ENCODE results near the gene TMEM63B. TPM values are rescaled to one million over a fixed set of nuclear protein-coding genes. Genes with fewer than 3 reads are reported as not detected.

The TMEM63B gene
- total RNA-seq, 1 donor from 2014 or later = 51.2 TPM

DNA sequence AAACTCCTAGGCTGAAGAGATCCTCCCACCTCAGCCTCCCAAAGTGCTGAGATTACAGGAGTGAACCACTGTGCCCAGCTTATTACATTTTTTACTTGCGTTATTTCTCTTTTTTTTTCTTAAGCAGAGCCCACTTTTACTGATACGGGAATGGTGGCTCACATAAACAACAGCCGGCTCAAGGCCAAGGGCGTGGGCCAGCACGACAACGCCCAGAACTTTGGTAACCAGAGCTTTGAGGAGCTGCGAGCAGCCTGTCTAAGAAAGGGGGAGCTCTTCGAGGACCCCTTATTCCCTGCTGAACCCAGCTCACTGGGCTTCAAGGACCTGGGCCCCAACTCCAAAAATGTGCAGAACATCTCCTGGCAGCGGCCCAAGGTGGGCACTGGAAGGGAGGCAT, 41.8 kb downstream of the TMEM63B start:
- no peak for DNase-seq (ENCODE audit: low read depth, low spot score)
- peaks cover 20% of the 10 kb centered on the region for H3K4me1 Mint-ChIP-seq
- no peak overlapping the region for H3K4me3 Mint-ChIP-seq
- H3K27me3 Mint-ChIP-seq (ENCODE audit: low read depth) = peaks cover 17% of the 10 kb centered on the region
- H3K27ac Mint-ChIP-seq (ENCODE audit: unreplicated experiment) = no peak overlapping the region
- H3K9me3 Mint-ChIP-seq = no peaks in the 10 kb centered on the region
- TF ChIP-seq, protein P1, sequence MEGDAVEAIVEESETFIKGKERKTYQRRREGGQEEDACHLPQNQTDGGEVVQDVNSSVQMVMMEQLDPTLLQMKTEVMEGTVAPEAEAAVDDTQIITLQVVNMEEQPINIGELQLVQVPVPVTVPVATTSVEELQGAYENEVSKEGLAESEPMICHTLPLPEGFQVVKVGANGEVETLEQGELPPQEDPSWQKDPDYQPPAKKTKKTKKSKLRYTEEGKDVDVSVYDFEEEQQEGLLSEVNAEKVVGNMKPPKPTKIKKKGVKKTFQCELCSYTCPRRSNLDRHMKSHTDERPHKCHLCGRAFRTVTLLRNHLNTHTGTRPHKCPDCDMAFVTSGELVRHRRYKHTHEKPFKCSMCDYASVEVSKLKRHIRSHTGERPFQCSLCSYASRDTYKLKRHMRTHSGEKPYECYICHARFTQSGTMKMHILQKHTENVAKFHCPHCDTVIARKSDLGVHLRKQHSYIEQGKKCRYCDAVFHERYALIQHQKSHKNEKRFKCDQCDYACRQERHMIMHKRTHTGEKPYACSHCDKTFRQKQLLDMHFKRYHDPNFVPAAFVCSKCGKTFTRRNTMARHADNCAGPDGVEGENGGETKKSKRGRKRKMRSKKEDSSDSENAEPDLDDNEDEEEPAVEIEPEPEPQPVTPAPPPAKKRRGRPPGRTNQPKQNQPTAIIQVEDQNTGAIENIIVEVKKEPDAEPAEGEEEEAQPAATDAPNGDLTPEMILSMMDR (conservative IDR thresholded peaks at IDR 0.05) = no peak
- H3K36me3 Mint-ChIP-seq (ENCODE audit: low read depth) = no peaks in the 10 kb centered on the region

DNA sequence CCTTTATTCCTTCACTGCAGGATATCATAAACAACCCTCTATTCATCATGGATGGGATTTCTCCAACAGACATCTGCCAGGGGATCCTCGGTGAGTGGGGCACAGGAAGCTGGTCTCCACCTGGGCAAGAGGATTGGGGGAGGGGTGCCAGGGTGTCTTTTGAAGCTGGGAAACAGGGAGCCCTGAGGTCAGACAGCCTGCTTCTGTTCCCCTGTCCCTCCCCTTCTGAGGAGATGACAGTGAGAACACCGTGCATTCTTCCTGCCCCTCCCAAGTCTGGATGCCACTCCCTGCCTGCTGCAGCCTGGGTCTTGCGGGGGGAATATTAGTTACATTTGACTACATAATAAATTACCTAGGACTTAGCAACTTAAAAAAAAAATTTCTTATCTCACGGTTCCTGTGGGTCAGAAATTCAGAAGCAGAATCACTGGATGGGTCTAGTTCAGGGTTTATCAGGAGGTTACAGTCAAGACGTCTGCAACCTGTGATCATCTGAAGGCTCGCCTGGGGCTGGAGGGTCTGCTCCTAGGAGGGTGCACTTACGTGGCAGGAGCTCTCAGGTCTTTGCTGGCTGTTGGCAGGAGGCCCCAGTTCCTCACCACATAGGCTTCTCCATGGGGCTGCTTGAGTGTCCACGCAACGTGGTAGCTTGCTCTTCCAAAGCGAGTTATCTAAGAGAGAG, 42.7 kb downstream of the TMEM63B start:
- TF ChIP-seq, protein P1 (conservative IDR thresholded peaks at IDR 0.05) = no peak
- H3K4me3 Mint-ChIP-seq = no peak overlapping the region
- H3K4me1 Mint-ChIP-seq = peaks cover 17% of the 10 kb centered on the region
- H3K27ac Mint-ChIP-seq (ENCODE audit: unreplicated experiment) = no peak overlapping the region
- H3K27me3 Mint-ChIP-seq (ENCODE audit: low read depth) = peaks cover 13% of the 10 kb centered on the region
- no peaks in the 10 kb centered on the region for H3K9me3 Mint-ChIP-seq
- H3K36me3 Mint-ChIP-seq (ENCODE audit: low read depth) = no peaks in the 10 kb centered on the region
- DNase-seq (ENCODE audit: low read depth, low spot score) = no peak

DNA sequence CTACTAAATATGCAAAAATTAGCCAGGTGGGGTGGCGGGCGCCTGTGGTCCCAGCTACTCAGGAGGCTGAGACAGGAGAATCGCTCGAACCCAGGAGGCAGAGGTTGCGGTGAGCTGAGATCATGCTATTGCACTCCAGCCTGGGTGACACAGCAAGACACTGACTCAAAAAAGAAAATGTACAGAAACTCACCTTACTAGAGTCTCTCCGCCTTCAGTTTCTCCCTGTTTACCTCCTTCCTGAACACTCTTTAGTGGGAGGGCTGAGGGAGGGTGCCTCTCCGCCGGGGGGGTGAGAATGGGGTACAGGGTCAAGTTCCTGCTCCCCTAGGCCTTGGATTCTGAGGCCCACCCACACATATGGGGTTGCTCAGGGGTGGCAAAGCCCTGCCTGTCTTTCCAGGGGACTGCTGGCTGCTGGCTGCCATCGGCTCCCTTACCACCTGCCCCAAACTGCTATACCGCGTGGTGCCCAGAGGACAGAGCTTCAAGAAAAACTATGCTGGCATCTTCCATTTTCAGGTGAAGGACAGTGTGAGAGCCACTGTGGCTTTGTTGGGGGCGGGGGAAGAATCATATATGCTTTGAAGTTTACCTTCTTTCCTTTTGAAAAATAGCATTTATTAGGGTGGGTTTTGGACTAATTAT, 44.7 kb downstream of the TMEM63B start:
- peaks cover 9% of the 10 kb centered on the region for H3K27me3 Mint-ChIP-seq (ENCODE audit: low read depth)
- TF ChIP-seq, protein P1 (conservative IDR thresholded peaks at IDR 0.05) = no peak
- no peaks in the 10 kb centered on the region for H3K9me3 Mint-ChIP-seq
- no peak overlapping the region for H3K4me3 Mint-ChIP-seq
- H3K27ac Mint-ChIP-seq (ENCODE audit: unreplicated experiment) = no peak overlapping the region
- peaks cover 6% of the 10 kb centered on the region for H3K4me1 Mint-ChIP-seq
- no peak for DNase-seq (ENCODE audit: low read depth, low spot score)
- no peaks in the 10 kb centered on the region for H3K36me3 Mint-ChIP-seq (ENCODE audit: low read depth)

DNA sequence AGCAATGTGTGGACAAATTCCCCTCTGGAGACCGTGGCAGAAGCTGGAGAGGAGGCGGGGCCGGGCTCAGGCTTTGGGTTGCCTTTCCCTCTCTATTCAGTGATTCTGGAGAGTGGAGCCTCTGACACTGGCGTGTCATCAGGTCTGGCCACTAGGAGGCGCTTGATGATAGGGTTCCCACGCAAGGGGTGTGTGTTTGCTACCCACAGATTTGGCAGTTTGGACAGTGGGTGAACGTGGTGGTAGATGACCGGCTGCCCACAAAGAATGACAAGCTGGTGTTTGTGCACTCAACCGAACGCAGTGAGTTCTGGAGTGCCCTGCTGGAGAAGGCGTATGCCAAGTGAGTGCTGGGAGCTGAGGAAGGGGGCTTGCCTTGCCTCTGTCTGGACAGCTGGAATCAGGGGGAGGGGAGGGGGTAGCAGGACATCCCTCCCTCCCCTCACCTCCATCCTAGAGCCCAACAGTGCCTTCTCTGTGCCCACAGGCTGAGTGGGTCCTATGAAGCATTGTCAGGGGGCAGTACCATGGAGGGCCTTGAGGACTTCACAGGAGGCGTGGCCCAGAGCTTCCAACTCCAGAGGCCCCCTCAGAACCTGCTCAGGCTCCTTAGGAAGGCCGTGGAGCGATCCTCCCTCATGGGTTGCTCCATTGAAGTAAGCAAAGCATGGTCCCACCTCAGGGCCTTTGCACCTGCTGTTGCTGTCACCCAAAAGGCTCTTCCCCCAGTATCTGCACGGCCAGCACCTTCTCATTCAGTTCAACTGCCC, 45.6 kb downstream of the TMEM63B start:
- Mint-ChIP-seq H3K27ac (ENCODE audit: unreplicated experiment) (peak overlapping the region; percentile 63), H3K9me3 (no peaks in the 10 kb centered on the region), H3K4me3 (no peak overlapping the region), H3K27me3 (ENCODE audit: low read depth) (peaks cover 9% of the 10 kb centered on the region), H3K4me1 (peaks cover 7% of the 10 kb centered on the region), H3K36me3 (ENCODE audit: low read depth) (no peaks in the 10 kb centered on the region)
- peak; percentile 88 for DNase-seq (ENCODE audit: low read depth, low spot score)
- TF ChIP-seq, protein P1 (conservative IDR thresholded peaks at IDR 0.05) = peak; percentile 90

DNA sequence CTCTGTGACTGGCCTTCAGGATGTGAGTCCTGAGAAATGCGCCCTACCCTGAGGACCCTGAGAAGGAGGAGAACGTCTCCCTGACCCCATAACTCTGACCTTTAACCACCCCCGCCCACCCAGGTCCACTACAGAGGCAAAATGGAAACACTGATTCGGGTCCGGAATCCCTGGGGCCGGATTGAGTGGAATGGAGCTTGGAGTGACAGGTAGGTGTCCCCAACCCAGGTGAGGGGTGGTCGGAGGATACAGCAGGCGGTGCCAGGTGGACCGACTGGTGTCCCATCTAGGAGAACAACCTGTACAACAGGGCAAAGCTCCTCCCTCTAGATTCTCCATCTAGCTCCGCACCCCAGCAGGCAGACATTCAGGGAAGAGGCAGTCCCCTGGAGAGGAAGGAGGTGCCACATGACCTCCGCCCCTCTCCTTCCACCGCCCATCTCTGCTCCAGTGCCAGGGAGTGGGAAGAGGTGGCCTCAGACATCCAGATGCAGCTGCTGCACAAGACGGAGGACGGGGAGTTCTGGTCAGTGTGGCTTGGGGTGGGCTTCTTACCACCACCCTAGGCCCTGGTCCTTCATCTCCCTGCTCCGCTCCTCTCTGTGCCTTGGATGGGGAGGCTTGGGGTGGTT, 48.9 kb downstream of the TMEM63B start:
- no peak overlapping the region for H3K27ac Mint-ChIP-seq (ENCODE audit: unreplicated experiment)
- peaks cover 2% of the 10 kb centered on the region for H3K27me3 Mint-ChIP-seq (ENCODE audit: low read depth)

More for the DNA sequence above, 48.9 kb downstream of the TMEM63B start:
- Mint-ChIP-seq H3K4me3 (no peak overlapping the region), H3K4me1 (peaks cover 12% of the 10 kb centered on the region), H3K36me3 (ENCODE audit: low read depth) (no peaks in the 10 kb centered on the region), H3K9me3 (no peaks in the 10 kb centered on the region)
- TF ChIP-seq, protein P1 (conservative IDR thresholded peaks at IDR 0.05) = no peak
- DNase-seq (ENCODE audit: low read depth, low spot score) = no peak
